H1 (cell line): ENCODE data around the gene SLC22A23.

Experiments used
- BCL11A ChIP-seq, 2 experiments: IDR thresholded peaks; one replicate each; pipeline ENCODE4 v1.6.1; 2011; ENCODE audit warnings: low read depth in 2 of 2, low read length in 2 of 2, mild to moderate bottlenecking in 2 of 2
- EZH2 ChIP-seq: fragments of 200-600 bp; sonication (generic); IDR thresholded peaks from 2 replicates; pipeline ENCODE4 v1.7.1; 2012; ENCODE audit warnings: low read depth, mild to moderate bottlenecking, moderate library complexity, low read length, inconsistent platforms; ENCODE audit not compliant: severe bottlenecking
- TF ChIP-seq, protein P1 (sequence below), 3 experiments: IDR thresholded peaks; 1 replicate in 2 of 3; 2 replicates in 1 of 3; pipeline versions ENCODE4 v1.5.1 to v1.6.1; 2011; ENCODE audit warnings: low read length in 3 of 3, mild to moderate bottlenecking in 3 of 3, inconsistent platforms in 2 of 3, low read depth in 1 of 3, moderate library complexity in 1 of 3; ENCODE audit not compliant: insufficient read depth in 1 of 3; ENCODE audit errors: control extremely low read depth in 1 of 3
- TF ChIP-seq, protein P2 (sequence below): IDR thresholded peaks from 2 replicates; pipeline ENCODE4 v1.6.1; 2012; ENCODE audit warnings: inconsistent platforms

DNA sequence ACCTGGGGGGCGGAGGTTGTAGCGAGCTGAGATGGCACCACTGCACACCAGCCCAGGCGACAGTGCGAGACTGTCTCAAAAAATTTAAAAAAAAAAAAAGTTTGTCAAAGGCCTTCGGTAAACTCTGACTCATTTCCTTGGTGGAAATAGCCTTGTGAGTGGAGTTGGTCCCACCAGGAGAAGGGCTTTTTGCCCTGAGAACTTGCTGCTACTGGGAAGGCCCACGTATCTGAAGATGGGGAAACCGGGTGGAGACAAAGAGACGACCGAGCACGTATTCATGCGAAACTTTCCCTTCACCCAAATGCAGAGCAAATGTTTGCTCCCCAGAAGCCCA lies 51.7 kb downstream of the SLC22A23 start:
- TF ChIP-seq BCL11A (IDR thresholded peaks at IDR 0.05; ENCODE audit: low read depth in 2 of 2, low read length in 2 of 2) (no peak), EZH2 (no peak)
- TF ChIP-seq, protein P1, sequence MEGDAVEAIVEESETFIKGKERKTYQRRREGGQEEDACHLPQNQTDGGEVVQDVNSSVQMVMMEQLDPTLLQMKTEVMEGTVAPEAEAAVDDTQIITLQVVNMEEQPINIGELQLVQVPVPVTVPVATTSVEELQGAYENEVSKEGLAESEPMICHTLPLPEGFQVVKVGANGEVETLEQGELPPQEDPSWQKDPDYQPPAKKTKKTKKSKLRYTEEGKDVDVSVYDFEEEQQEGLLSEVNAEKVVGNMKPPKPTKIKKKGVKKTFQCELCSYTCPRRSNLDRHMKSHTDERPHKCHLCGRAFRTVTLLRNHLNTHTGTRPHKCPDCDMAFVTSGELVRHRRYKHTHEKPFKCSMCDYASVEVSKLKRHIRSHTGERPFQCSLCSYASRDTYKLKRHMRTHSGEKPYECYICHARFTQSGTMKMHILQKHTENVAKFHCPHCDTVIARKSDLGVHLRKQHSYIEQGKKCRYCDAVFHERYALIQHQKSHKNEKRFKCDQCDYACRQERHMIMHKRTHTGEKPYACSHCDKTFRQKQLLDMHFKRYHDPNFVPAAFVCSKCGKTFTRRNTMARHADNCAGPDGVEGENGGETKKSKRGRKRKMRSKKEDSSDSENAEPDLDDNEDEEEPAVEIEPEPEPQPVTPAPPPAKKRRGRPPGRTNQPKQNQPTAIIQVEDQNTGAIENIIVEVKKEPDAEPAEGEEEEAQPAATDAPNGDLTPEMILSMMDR (IDR thresholded peaks at IDR 0.05; ENCODE audit: control extremely low read depth in 1 of 3, insufficient read depth in 1 of 3, low read depth in 1 of 3, low read length in 3 of 3), result no peak
- TF ChIP-seq, protein P2, sequence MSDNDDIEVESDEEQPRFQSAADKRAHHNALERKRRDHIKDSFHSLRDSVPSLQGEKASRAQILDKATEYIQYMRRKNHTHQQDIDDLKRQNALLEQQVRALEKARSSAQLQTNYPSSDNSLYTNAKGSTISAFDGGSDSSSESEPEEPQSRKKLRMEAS, result no peak
